Mesenchymal stem cell (in vitro differentiated cells and primary cell): ENCODE data around the gene TRMT10B.

ENCODE experiments used
- DNase-seq: peaks from one replicate; pipeline ENCODE4 v3.0.0-alpha.2; 2013
- H2AFZ ChIP-seq: one replicate; pipeline ENCODE4 v1.6.1; 2013; ENCODE audit warnings: low read depth, mild to moderate bottlenecking, control low read depth, inconsistent platforms, low read length, moderate library complexity
- H2AK5ac ChIP-seq: 2 replicates; pipeline ENCODE4 v1.6.1; 2013; ENCODE audit warnings: low read length, moderate library complexity, mild to moderate bottlenecking, inconsistent platforms; ENCODE audit not compliant: severe bottlenecking
- H2BK120ac ChIP-seq: one replicate; pipeline ENCODE4 v1.6.1; 2013; ENCODE audit warnings: low read depth, mild to moderate bottlenecking, inconsistent platforms, low read length, moderate library complexity
- H2BK12ac ChIP-seq, 2 experiments: one replicate each; pipeline ENCODE4 v1.6.1; 2013; ENCODE audit warnings: inconsistent platforms in 2 of 2, low read length in 2 of 2, mild to moderate bottlenecking in 2 of 2, moderate library complexity in 2 of 2, control low read depth in 1 of 2
- H2BK15ac ChIP-seq: one replicate; pipeline ENCODE4 v1.6.1; 2013; ENCODE audit warnings: mild to moderate bottlenecking, low read depth, inconsistent platforms; ENCODE audit not compliant: poor library complexity, severe bottlenecking
- H2BK5ac ChIP-seq: 2 replicates; pipeline ENCODE4 v1.6.1; 2013; ENCODE audit warnings: low read depth, mild to moderate bottlenecking, low read length, control low read depth, inconsistent platforms; ENCODE audit not compliant: poor library complexity, severe bottlenecking
- H3K14ac ChIP-seq, 2 experiments: one replicate each; pipeline ENCODE4 v1.6.1; 2013; ENCODE audit warnings: inconsistent platforms in 2 of 2, low read length in 2 of 2, control low read depth in 1 of 2, mild to moderate bottlenecking in 1 of 2, moderate library complexity in 1 of 2
- H3K18ac ChIP-seq, 2 experiments: one replicate each; pipeline ENCODE4 v1.6.1; 2013; ENCODE audit warnings: inconsistent platforms in 2 of 2, low read length in 2 of 2, control low read depth in 1 of 2, low read depth in 1 of 2, mild to moderate bottlenecking in 1 of 2
- H3K23ac ChIP-seq, 2 experiments: one replicate each; pipeline ENCODE4 v1.6.1; 2013; ENCODE audit warnings: inconsistent platforms in 2 of 2, low read length in 2 of 2, mild to moderate bottlenecking in 2 of 2, moderate library complexity in 2 of 2, control low read depth in 1 of 2
- H3K27ac ChIP-seq: 2 replicates; pipeline ENCODE4 v1.5.1; 2013; ENCODE audit warnings: mild to moderate bottlenecking, moderate library complexity, low read length, control low read depth, inconsistent platforms; ENCODE audit not compliant: poor library complexity, severe bottlenecking
- H3K27me3 ChIP-seq, 2 experiments: 2 replicates each; pipeline versions ENCODE4 v1.6.1 to v1.7.0; 2013; ENCODE audit warnings: low read length in 2 of 2, mild to moderate bottlenecking in 2 of 2, moderate library complexity in 2 of 2, control low read depth in 1 of 2, inconsistent platforms in 1 of 2; ENCODE audit not compliant: control insufficient read depth in 1 of 2, insufficient read depth in 1 of 2
- H3K36me3 ChIP-seq, 2 experiments: 2 replicates each; pipeline versions ENCODE4 v1.6.1 to v1.7.0; 2013; ENCODE audit warnings: low read length in 2 of 2, control low read depth in 1 of 2, inconsistent platforms in 1 of 2, low read depth in 1 of 2, mild to moderate bottlenecking in 1 of 2; ENCODE audit not compliant: insufficient read depth in 2 of 2, control insufficient read depth in 1 of 2
- H3K4ac ChIP-seq, 2 experiments: one replicate each; pipeline ENCODE4 v1.6.1; 2013; ENCODE audit warnings: inconsistent platforms in 2 of 2, low read length in 2 of 2, mild to moderate bottlenecking in 2 of 2, moderate library complexity in 2 of 2, control low read depth in 1 of 2, low read depth in 1 of 2
- H3K4me1 ChIP-seq: 2 replicates; pipeline ENCODE4 v1.6.1; 2013; ENCODE audit warnings: low read depth, low read length, control low read depth; ENCODE audit not compliant: control insufficient read depth, insufficient read depth
- H3K4me2 ChIP-seq: 2 replicates; pipeline ENCODE4 v1.6.1; 2013; ENCODE audit warnings: low read length, mild to moderate bottlenecking, inconsistent platforms; ENCODE audit not compliant: poor library complexity, severe bottlenecking
- H3K4me3 ChIP-seq, 2 experiments: 2 replicates each; pipeline versions ENCODE4 v1.5.1 to v1.7.0; 2013; ENCODE audit warnings: low read length in 2 of 2, mild to moderate bottlenecking in 2 of 2, control low read depth in 1 of 2, low read depth in 1 of 2; ENCODE audit not compliant: insufficient read depth in 1 of 2
- H3K79me1 ChIP-seq: replicated peaks from 2 replicates; pipeline ENCODE4 v1.6.1; 2013; ENCODE audit warnings: mild to moderate bottlenecking, control low read depth, low read length, inconsistent platforms; ENCODE audit not compliant: poor library complexity, severe bottlenecking
- H3K9ac ChIP-seq: 2 replicates; pipeline ENCODE4 v1.7.0; 2013; ENCODE audit warnings: mild to moderate bottlenecking, low read length, moderate library complexity
- H3K9me3 ChIP-seq: 2 replicates; pipeline ENCODE4 v1.7.0; 2013; ENCODE audit warnings: mild to moderate bottlenecking, low read length; ENCODE audit not compliant: control insufficient read depth
- H4K8ac ChIP-seq: one replicate; pipeline ENCODE4 v1.6.1; 2013; ENCODE audit warnings: inconsistent platforms, mild to moderate bottlenecking, low read length, moderate library complexity
- H4K91ac ChIP-seq: one replicate; pipeline ENCODE4 v1.6.1; 2013; ENCODE audit warnings: mild to moderate bottlenecking, low read length, inconsistent platforms
- WGBS: methylation state at CpG from one replicate; pipeline ENCODE4 v1.1.7; 2013; ENCODE audit warnings: mixed read lengths; 5-methylcytosine and 5-hydroxymethylcytosine counted together

The TRMT10B gene

GRCh38 chr9:37827483-37828165 is 74.0 kb downstream of the TRMT10B start:
- H3K4me1 ChIP-seq, result no peaks in the 10 kb centered on the region
- DNase-seq, result no peak
- no peak overlapping the region for H3K18ac ChIP-seq
- H2BK12ac ChIP-seq, result no peak overlapping the region
- H4K8ac ChIP-seq, result no peak overlapping the region
- H3K4me2 ChIP-seq, result no peak overlapping the region
- no peak overlapping the region for H2BK15ac ChIP-seq
- no peak overlapping the region for H3K27ac ChIP-seq
- no peak overlapping the region for H2AK5ac ChIP-seq
- H4K91ac ChIP-seq, result no peak overlapping the region
- no peak overlapping the region for H3K14ac ChIP-seq
- peaks cover 15 to 68% of the 10 kb centered on the region in 2 experiments for H3K36me3 ChIP-seq
- no peak overlapping the region for H3K4ac ChIP-seq
- no peak overlapping the region for H3K9ac ChIP-seq
- no peak overlapping the region for H2BK120ac ChIP-seq
- H3K27me3 ChIP-seq, result no peaks in the 10 kb centered on the region
- no peak overlapping the region for H2BK5ac ChIP-seq
- WGBS, result 99% methylated on average over 4 of the region's 4 CpGs
- no peak overlapping the region for H2AFZ ChIP-seq
- H3K4me3 ChIP-seq, result no peak overlapping the region
- no peaks in the 10 kb centered on the region for H3K9me3 ChIP-seq
- no peak overlapping the region for H3K23ac ChIP-seq
- H3K79me1 ChIP-seq, result peaks cover 16% of the 10 kb centered on the region
